Fibroblast of mammary gland (primary cell): ENCODE results near the gene FCN1.

Source experiments
- DNase-seq: peaks from one replicate; pipeline ENCODE4 v3.0.0-alpha.2; 2010; ENCODE audit warnings: low read depth
- H3K4me3 ChIP-seq: 2 replicates; pipeline ENCODE4 v1.5.1; 2011; ENCODE audit warnings: low read depth, mild to moderate bottlenecking, low read length, moderate library complexity; ENCODE audit not compliant: control insufficient read depth
- TF ChIP-seq, protein P1 (sequence below): conservative IDR thresholded peaks from 2 replicates; pipeline ENCODE4 v1.5.1; 2011; ENCODE audit warnings: low read depth, low read length, inconsistent platforms; ENCODE audit not compliant: control insufficient read depth, insufficient read depth

FCN1 gene

DNA sequence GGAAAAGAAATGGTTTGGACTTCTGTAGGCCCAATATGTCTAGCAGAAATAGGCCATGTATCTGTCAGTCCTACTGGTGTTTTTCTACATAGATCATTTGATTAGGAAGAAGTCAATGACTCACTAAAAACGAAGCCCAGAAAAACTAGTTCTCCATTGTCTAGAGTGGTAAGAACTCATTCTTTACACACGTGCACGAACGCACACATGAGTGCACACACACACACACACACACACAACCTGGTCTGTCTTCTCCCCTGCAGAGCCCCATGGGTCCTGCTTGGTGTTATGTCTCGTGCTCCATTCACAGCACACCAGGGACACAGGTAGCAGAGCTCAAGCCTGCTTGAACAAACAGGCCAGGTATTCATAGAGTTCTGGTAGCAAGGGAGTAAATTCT, 14.9 kb upstream of the FCN1 start:
- TF ChIP-seq, protein P1, sequence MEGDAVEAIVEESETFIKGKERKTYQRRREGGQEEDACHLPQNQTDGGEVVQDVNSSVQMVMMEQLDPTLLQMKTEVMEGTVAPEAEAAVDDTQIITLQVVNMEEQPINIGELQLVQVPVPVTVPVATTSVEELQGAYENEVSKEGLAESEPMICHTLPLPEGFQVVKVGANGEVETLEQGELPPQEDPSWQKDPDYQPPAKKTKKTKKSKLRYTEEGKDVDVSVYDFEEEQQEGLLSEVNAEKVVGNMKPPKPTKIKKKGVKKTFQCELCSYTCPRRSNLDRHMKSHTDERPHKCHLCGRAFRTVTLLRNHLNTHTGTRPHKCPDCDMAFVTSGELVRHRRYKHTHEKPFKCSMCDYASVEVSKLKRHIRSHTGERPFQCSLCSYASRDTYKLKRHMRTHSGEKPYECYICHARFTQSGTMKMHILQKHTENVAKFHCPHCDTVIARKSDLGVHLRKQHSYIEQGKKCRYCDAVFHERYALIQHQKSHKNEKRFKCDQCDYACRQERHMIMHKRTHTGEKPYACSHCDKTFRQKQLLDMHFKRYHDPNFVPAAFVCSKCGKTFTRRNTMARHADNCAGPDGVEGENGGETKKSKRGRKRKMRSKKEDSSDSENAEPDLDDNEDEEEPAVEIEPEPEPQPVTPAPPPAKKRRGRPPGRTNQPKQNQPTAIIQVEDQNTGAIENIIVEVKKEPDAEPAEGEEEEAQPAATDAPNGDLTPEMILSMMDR: no peak
- H3K4me3 ChIP-seq: no peak overlapping the region
- no peak for DNase-seq

GRCh38 chr9:134932171-134932570, 14.5 kb upstream of the FCN1 start:
- TF ChIP-seq, protein P1: no peak
- no peak for DNase-seq
- H3K4me3 ChIP-seq: no peak overlapping the region

DNA sequence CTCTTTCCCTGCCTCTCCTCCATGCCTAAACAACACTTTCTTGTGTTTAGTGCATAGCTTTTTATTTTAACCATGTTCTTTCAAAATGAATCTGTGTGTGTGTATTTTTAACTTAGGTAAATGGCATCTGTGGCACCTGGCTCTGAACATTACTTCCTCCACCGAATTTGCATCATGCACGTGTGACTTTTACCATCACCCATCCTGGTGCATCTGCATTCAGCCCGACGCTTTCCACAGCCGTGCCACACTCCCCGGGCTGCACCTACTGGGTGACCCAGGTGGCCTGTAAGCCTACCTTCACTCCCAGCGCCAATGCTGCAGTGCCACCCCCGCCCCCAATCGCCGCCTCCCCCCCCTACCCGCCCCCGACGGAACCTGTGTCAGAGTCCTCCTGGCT, 12.7 kb upstream of the FCN1 start:
- no peak overlapping the region for H3K4me3 ChIP-seq
- no peak for DNase-seq
- TF ChIP-seq, protein P1: no peak

DNA sequence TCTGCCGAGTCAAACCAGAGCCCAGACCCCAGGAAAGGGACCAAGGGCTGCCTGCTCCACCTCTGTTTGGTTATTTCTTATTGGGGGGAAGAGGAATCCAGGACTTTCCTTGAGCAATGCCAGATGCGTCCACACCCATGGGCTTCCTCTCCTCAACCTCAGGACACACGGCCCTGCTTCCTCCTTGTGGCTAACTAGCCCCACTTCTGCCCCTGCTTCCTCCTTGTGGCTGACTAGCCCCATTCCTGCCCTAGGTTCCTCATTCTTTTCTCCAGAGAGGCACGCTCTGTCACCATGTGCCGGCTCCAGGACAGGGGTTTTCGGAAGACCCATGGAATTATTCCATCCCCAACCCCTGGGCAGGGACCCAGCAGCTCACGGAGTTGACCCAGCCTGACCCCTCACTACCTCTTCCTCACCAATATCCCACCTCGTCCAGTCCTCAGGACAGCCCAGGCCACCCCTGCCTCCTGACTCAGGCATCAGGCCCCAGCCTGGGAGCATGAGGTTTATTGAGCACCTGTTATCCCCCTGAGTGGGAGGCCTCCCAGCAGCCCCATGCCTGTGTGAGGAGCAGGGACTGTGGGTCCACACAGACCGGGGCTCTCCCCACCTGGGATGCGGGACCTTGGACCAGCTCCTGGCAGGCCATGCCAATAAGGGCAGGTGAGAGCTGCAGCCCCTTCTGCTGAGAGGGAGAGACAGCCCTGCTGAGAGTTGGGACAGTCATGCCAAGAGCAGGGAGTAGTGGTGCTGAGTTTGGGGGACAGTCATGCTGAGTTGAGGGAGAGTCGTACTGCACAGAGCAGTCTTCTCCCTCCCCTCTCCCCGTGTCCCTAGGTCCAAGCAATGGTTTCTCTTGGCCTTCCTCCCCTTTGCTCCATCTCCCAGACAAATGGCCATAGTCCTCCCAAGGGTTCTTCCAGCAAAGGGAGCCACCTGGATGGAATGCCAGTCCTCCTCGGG, 11.8 kb upstream of the FCN1 start:
- DNase-seq: no peak
- TF ChIP-seq, protein P1: no peak
- no peak overlapping the region for H3K4me3 ChIP-seq

DNA sequence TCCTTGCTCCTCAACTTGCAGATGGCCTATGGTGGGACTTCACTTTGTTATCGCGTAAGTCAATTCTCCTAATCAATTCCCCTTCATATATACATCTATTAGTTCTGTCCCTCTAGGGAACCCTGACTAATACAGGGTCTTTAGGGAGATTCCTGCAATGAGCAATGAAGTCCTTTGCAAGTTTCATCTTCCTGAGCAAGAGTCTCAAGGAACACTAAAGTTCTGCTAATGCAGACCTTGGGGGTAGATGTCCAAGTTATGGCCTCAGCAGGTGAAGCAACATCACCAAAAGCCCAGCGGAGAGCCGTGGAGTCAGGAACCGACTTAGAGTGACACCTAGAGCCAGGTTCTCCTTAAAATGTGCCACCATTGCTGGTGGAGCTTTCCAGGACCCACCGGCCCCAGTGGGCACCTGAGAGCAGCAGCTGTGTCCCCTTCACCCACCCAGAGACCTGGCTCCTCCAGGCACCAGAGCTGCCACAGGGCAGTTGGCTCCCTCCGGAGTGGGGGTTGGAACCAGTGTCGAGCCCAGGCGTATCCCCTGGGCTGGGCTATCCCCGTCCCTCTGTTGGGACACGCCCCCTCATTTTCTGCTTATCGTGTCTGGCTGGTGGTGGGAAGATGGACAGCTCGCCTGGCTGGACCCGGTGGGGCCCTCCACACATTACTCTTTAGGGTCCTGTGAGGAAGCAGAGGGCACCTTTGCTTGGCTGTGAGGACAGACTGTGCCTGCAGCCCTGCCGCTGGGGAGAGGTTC, 10.9 kb upstream of the FCN1 start:
- no peak for DNase-seq
- TF ChIP-seq, protein P1: no peak
- no peak overlapping the region for H3K4me3 ChIP-seq

DNA sequence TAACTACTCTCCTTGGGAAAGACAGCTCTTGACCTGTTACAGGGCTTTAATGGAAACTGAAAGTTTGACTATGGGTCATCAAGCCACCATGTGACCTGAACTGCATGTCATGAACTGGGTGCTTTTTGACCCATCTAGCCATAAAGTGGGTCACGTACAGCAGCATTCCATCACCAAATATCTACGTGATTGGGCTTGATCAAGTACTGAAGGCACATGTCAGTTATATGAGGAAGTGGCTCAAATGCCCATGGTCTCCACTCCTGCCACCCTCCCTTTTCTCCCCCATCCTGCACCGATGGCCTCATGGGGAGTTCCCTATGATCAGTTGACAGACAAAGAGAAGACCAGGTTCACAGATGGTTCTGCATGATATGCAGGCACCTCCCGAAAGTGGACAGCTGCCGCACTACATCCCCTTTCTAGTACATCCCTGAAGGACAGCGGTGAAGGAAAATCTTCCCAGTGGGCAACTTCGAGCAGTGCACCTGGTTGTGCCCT, 7.3 kb upstream of the FCN1 start:
- DNase-seq: no peak
- H3K4me3 ChIP-seq: no peak overlapping the region
- TF ChIP-seq, protein P1: no peak
